GM19025 (cell line): ENCODE results near the gene OPN4.
"Not testable (repeated sequence)": the region's sequence is repeated elsewhere in the genome, so short reads cannot be mapped to it uniquely, and the experiment has no call there.

ENCODE experiments used
- ATAC-seq: cut with Tn5 transposase; IDR thresholded peaks from one replicate; pipeline ENCODE4 v1.9.1; 2021; ENCODE audit warnings: mild to moderate bottlenecking, low read depth, moderate library complexity; ENCODE audit not compliant: unreplicated experiment

Gene OPN4

GRCh38 chr10:86654411-86655172 lies at the start of gene OPN4:
OPN4 (plus strand) TSS chr10:86654547; CDS start chr10:86654784, 237 bp downstream.
- ATAC-seq = no peak

- ATAC-seq = no peak
Observed at GRCh38 chr10:86607674-86608073, 46.7 kb upstream of the OPN4 start.

- no peak for ATAC-seq
Observed at GRCh38 chr10:86609920-86610319, 44.4 kb upstream of the OPN4 start.

GRCh38 chr10:86611386-86611785 lies 43.0 kb upstream of the OPN4 start:
- ATAC-seq = no peak

GRCh38 chr10:86613096-86613495 lies 41.3 kb upstream of the OPN4 start:
- ATAC-seq = no peak

GRCh38 chr10:86613905-86614304 lies 40.4 kb upstream of the OPN4 start:
- ATAC-seq = no peak

- no peak for ATAC-seq
Observed at GRCh38 chr10:86614853-86615252, 39.5 kb upstream of the OPN4 start.

GRCh38 chr10:86617278-86617677 lies 37.1 kb upstream of the OPN4 start:
- ATAC-seq = not testable (repeated sequence)

GRCh38 chr10:86628311-86628710 lies 26.0 kb upstream of the OPN4 start:
- ATAC-seq = no peak

GRCh38 chr10:86630079-86630478 lies 24.3 kb upstream of the OPN4 start:
- ATAC-seq = no peak

GRCh38 chr10:86632009-86632800 lies 22.1 kb upstream of the OPN4 start:
- ATAC-seq = no peak

- ATAC-seq = no peak
Observed at GRCh38 chr10:86632951-86633350, 21.4 kb upstream of the OPN4 start.

- no peak for ATAC-seq
Observed at GRCh38 chr10:86635402-86635801, 18.9 kb upstream of the OPN4 start.

GRCh38 chr10:86636311-86636710 lies 18.0 kb upstream of the OPN4 start:
- no peak for ATAC-seq

GRCh38 chr10:86642021-86642420 lies 12.3 kb upstream of the OPN4 start:
- ATAC-seq = no peak

GRCh38 chr10:86642499-86642898 lies 11.8 kb upstream of the OPN4 start:
- peak; percentile 4 for ATAC-seq

GRCh38 chr10:86644152-86644793 lies 10.1 kb upstream of the OPN4 start:
- ATAC-seq = no peak

GRCh38 chr10:86644794-86645445 lies 9.4 kb upstream of the OPN4 start:
- no peak for ATAC-seq

- ATAC-seq = not testable (repeated sequence)
Observed at GRCh38 chr10:86645621-86646165, 8.7 kb upstream of the OPN4 start.

GRCh38 chr10:86646532-86646931 lies 7.8 kb upstream of the OPN4 start:
- no peak for ATAC-seq
